Measurements from ENCODE around the gene C19orf33.

Gene C19orf33

GRCh38 chr19:38308006-38308766, 4.1 kb downstream of the C19orf33 start:
- no peak overlapping the region for H3K4me3 ChIP-seq (replicated peaks in 1 of 2; ENCODE audit: low read depth in 2 of 2, low read length in 2 of 2)
- TF ChIP-seq, protein P1, sequence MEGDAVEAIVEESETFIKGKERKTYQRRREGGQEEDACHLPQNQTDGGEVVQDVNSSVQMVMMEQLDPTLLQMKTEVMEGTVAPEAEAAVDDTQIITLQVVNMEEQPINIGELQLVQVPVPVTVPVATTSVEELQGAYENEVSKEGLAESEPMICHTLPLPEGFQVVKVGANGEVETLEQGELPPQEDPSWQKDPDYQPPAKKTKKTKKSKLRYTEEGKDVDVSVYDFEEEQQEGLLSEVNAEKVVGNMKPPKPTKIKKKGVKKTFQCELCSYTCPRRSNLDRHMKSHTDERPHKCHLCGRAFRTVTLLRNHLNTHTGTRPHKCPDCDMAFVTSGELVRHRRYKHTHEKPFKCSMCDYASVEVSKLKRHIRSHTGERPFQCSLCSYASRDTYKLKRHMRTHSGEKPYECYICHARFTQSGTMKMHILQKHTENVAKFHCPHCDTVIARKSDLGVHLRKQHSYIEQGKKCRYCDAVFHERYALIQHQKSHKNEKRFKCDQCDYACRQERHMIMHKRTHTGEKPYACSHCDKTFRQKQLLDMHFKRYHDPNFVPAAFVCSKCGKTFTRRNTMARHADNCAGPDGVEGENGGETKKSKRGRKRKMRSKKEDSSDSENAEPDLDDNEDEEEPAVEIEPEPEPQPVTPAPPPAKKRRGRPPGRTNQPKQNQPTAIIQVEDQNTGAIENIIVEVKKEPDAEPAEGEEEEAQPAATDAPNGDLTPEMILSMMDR (IDR thresholded peaks at IDR 0.05; ENCODE audit: low read depth, low read length), result no peak
- DNase-seq (ENCODE audit: low read depth in 2 of 2), result no peak

- TF ChIP-seq, protein P1 (IDR thresholded peaks at IDR 0.05; ENCODE audit: low read depth, low read length), result no peak
- H3K4me3 ChIP-seq (replicated peaks in 1 of 2; ENCODE audit: low read depth in 2 of 2, low read length in 2 of 2), result no peak overlapping the region
- no peak for DNase-seq (ENCODE audit: low read depth in 2 of 2)
Measured at GRCh38 chr19:38308926-38309614, 5.0 kb downstream of the C19orf33 start.

DNA sequence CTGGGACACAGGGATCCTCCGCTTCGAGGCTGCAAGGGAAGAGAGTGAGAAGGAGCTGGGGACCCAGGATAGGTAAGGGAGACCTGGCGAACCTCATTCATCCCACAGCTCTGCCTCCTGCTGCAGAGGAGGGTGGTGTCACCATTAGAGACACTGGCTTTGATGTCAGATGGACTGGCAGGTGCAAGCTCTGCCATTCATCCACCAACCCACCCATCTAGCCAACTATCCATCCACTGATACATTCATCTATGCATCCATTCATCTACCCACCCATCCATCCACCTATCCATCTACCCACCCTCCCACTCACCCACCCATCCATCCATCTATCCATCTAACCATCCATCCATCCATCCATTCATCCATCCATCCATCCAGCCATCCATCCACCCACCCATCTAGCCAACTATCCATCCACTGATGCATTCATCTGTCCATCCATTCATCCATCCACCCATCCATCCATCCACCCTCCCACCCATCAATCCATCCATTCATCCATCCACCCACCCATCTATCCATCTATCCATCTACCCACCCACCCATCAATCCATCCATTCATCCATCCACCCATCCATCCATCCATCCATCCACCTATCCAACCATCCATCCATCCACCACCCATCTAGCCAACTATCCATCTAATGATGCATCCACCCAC, 5.7 kb downstream of the C19orf33 start:
- DNase-seq (ENCODE audit: low read depth in 2 of 2), result no peak
- H3K4me3 ChIP-seq (replicated peaks in 1 of 2; ENCODE audit: low read depth in 2 of 2, low read length in 2 of 2), result no peak overlapping the region
- TF ChIP-seq, protein P1 (IDR thresholded peaks at IDR 0.05; ENCODE audit: low read depth, low read length), result no peak

DNA sequence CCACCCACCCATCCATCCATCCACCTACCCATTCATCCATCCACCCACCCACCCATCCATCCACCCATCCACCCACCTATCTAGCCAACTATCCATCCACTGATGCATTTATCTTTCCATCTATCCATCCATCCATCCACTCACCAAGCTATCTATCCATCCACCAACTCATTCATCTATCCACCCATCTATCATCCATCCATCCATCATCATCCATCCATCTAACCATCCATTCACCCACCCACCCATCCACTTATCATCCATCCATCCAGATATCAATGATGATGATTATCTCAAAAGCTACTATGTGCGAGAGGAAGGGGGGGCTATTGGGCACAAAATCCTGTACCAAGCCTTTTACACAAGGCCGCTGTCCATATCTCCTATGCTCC, 6.2 kb downstream of the C19orf33 start:
- TF ChIP-seq, protein P1 (IDR thresholded peaks at IDR 0.05; ENCODE audit: low read depth, low read length), result no peak

GRCh38 chr19:38310986-38311385, 6.9 kb downstream of the C19orf33 start:
- H3K4me3 ChIP-seq (replicated peaks in 1 of 2; ENCODE audit: low read depth in 2 of 2, low read length in 2 of 2), result no peak overlapping the region
- TF ChIP-seq, protein P1 (IDR thresholded peaks at IDR 0.05; ENCODE audit: low read depth, low read length), result no peak
- DNase-seq (ENCODE audit: low read depth in 2 of 2), result no peak

More for the DNA sequence above, 6.2 kb downstream of the C19orf33 start:
- no peak for DNase-seq (ENCODE audit: low read depth in 2 of 2)
- no peak overlapping the region for H3K4me3 ChIP-seq (replicated peaks in 1 of 2; ENCODE audit: low read depth in 2 of 2, low read length in 2 of 2)

GRCh38 chr19:38315657-38316476, 11.8 kb downstream of the C19orf33 start, which contains the start of gene YIF1B:
YIF1B (minus strand) TSS chr19:38315947; CDS start chr19:38315917, 30 bp downstream.
- peak; percentile 98 for DNase-seq (ENCODE audit: low read depth in 2 of 2)
- peak within 1 kb of the TSS; percentile 75 to 84 for H3K4me3 ChIP-seq (replicated peaks in 1 of 2; ENCODE audit: low read depth in 2 of 2, low read length in 2 of 2)
- TF ChIP-seq, protein P1 (IDR thresholded peaks at IDR 0.05; ENCODE audit: low read depth, low read length), result no peak
